ENCODE results near the gene UBE2J2.

DNA sequence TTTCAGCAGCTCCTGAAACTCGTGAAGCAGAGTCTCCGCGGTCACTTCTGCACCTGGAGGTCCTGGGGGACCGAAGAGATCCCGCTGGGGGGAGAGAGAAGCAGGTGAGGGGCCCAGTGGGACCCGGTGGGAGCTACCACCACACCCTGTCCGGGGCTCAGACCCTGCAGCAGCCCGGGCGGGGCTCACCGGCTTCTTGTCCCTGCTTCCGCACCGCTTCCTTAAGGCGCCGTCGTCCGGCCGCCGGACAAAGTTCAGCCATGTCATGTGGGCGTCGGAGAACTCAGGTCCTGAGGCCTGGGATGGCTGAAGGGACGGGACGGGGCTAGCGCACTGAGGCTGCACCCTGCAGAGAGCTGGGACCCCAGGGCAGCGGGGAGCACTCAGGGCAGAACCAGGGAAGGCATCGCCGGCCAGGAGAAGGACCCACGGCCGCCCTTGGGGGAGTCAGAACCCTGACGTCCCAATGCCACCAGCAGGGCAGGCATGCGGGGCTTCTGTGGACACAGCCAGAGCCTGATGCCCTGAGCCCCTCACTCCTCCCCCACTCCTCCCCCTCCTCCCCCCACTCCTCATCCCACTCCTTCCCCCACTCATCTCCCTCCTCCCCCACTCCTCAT, 29.4 kb downstream of the UBE2J2 start:
- TF ChIP-seq, protein P1, sequence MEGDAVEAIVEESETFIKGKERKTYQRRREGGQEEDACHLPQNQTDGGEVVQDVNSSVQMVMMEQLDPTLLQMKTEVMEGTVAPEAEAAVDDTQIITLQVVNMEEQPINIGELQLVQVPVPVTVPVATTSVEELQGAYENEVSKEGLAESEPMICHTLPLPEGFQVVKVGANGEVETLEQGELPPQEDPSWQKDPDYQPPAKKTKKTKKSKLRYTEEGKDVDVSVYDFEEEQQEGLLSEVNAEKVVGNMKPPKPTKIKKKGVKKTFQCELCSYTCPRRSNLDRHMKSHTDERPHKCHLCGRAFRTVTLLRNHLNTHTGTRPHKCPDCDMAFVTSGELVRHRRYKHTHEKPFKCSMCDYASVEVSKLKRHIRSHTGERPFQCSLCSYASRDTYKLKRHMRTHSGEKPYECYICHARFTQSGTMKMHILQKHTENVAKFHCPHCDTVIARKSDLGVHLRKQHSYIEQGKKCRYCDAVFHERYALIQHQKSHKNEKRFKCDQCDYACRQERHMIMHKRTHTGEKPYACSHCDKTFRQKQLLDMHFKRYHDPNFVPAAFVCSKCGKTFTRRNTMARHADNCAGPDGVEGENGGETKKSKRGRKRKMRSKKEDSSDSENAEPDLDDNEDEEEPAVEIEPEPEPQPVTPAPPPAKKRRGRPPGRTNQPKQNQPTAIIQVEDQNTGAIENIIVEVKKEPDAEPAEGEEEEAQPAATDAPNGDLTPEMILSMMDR (IDR thresholded peaks at IDR 0.05; ENCODE audit: poor library complexity, severe bottlenecking): no peak
- TF ChIP-seq, protein P2, sequence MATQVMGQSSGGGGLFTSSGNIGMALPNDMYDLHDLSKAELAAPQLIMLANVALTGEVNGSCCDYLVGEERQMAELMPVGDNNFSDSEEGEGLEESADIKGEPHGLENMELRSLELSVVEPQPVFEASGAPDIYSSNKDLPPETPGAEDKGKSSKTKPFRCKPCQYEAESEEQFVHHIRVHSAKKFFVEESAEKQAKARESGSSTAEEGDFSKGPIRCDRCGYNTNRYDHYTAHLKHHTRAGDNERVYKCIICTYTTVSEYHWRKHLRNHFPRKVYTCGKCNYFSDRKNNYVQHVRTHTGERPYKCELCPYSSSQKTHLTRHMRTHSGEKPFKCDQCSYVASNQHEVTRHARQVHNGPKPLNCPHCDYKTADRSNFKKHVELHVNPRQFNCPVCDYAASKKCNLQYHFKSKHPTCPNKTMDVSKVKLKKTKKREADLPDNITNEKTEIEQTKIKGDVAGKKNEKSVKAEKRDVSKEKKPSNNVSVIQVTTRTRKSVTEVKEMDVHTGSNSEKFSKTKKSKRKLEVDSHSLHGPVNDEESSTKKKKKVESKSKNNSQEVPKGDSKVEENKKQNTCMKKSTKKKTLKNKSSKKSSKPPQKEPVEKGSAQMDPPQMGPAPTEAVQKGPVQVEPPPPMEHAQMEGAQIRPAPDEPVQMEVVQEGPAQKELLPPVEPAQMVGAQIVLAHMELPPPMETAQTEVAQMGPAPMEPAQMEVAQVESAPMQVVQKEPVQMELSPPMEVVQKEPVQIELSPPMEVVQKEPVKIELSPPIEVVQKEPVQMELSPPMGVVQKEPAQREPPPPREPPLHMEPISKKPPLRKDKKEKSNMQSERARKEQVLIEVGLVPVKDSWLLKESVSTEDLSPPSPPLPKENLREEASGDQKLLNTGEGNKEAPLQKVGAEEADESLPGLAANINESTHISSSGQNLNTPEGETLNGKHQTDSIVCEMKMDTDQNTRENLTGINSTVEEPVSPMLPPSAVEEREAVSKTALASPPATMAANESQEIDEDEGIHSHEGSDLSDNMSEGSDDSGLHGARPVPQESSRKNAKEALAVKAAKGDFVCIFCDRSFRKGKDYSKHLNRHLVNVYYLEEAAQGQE (IDR thresholded peaks at IDR 0.05; ENCODE audit: borderline replicate concordance): no peak
- no peak for TF ChIP-seq SMC3 (conservative IDR thresholded peaks at IDR 0.05; ENCODE audit: poor library complexity)
- TF ChIP-seq MXI1 (conservative IDR thresholded peaks at IDR 0.05; ENCODE audit: poor library complexity, severe bottlenecking): no peak
- TF ChIP-seq EP300 (conservative IDR thresholded peaks at IDR 0.05; ENCODE audit: poor library complexity, severe bottlenecking): no peak
- no peak for TF ChIP-seq POLR2AphosphoS5 (IDR thresholded peaks at IDR 0.05)
- no peak for TF ChIP-seq EZH2 (IDR thresholded peaks at IDR 0.05; ENCODE audit: borderline replicate concordance, insufficient read depth, low read length, poor library complexity, severe bottlenecking)
- TF ChIP-seq RAD21 (conservative IDR thresholded peaks at IDR 0.05): no peak

Data from neural cell (in vitro differentiated cells).